ENCODE data around the gene GFRA1.

The GFRA1 gene

GRCh38 chr10:116240157-116240950, 32.7 kb downstream of the GFRA1 start:
- no peak for FAIRE-seq

DNA sequence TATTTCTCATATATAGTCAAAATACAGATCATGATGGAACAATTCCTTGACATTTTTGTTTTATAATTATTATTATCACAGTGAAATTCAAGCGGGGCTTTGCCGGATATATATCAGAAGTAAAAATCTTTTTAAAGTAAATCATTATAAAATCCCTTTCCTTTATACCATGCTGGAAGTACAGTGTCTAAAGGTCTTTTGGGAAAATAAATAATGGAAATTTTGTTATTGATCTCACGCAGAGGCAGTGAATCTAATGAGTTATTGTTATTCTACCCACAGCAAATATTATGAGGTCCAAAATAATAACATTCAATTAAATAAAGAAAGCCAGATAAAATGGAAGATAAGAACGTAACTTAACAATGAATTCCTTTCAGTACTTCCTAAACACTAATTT, 33.8 kb downstream of the GFRA1 start:
- no peak for FAIRE-seq

DNA sequence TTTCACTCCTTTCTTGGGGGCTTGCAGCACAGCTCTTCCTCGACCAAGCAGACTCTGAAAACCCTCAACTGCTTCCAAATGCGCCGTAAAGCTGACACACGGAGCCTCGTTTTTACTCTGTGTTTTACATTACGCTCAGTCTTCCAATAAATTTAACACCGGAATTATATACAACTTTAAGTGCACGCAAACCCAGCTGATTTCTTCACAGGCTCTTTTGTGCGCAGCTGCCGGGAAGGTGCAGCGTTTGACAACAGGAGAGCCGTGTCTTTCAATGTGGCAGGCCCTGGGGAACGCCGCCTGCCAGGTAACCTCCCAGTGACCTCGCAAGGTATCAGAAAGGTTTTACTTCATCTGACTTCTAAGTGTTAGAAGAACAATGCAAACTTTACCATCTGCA, 35.0 kb downstream of the GFRA1 start:
- FAIRE-seq: no peak

GRCh38 chr10:116237260-116237659, 35.7 kb downstream of the GFRA1 start:
- FAIRE-seq: no peak

DNA sequence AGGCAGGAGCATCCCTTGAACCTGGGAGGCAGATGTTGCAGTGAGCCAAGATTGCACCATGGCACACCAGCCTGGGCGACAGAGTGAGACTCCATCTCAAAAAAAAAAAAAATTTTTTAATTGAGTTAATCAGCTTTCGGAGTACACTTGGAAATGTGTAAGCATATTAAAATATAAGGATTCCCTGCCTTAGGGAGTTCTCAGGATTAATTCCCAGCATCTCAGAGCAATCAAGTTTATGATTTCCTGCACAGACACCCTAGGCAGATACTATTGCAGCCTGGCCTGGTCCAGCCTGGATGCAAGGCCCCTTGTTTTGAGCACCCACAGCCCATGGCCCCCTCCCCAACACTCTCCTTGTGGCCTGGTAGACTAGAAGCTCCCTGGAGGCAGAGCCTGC, 39.8 kb downstream of the GFRA1 start:
- FAIRE-seq: no peak

DNA sequence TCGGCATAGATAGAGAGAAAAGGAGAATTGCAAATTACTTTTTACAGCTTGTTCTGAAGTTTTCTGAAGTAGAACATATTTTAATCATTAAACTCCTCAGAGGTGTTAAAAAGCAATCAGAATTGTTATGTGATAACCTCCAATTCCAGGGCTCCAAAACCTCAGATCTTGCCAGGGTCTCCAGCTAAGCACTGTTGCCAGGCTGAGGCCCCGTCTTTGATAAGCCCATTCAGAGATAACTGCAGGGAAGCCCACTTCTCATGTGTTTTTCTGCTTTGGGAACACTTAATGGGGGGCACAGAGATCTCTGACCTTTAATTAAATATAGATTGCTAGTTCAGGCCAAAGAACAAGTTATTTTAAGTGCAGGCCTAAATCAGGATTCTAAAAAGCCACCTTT, 40.4 kb downstream of the GFRA1 start:
- FAIRE-seq: no peak

- FAIRE-seq: no peak
These were observed 46.2 kb downstream of the GFRA1 start for GRCh38 chr10:116226766-116227165.

DNA sequence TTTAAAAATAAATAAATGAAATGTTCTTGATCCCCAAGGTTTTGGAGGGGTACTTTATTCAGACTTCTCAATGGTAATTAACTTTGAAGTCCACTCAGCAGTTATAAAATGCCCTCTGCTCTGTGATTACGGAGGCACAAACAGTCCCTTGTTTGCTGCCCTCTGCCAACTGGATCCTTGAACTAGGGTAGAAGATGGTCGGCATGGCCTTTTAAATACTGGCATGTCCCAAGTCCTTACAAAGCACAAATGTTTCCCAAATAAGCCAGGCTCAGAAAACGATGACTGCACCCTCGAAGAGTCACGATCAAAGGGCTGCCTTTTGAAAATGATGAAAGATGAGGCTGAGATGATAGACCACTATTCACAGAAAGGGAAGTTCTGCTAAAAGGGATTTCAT, 47.0 kb downstream of the GFRA1 start:
- FAIRE-seq: no peak

GRCh38 chr10:116223289-116223688, 49.7 kb downstream of the GFRA1 start:
- no peak for FAIRE-seq

DNA sequence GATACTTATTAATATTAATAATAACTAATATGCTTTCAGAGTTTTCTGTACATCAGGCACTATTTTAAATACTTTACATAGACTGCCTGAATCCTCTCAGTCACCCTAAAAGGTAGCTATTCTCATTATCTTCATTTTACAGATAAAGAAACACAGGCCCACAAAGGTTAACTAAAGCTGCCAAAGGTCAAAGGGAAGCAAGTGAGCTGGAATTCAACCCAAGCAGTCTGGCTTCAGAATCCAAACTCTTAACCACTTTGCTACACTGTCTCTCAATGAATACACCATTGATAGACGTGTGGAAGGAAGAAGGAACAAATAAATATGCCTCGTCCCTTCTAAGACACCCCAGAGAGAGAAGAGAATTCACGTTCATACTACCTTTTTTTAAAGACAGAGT, 52.0 kb downstream of the GFRA1 start:
- no peak for FAIRE-seq

DNA sequence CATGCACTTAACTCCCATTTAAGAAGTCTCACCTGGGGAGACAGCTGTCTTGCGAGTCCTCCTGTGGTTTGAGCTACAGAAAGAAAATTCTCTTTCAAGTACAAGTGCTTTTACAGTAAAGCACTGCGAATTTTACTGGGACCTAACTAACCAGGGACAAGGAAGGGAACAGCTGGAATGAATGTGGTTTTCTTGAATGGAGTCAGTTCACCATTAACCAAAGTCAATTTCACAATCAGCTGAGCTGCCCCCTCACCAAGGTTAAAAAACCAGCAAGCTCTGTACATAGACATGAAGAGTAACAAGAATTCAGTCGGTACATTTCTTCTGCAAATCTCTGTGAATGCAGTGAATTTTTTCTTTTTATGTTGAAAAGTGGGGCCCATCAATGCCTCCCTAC, 56.3 kb downstream of the GFRA1 start:
- no peak for FAIRE-seq

DNA sequence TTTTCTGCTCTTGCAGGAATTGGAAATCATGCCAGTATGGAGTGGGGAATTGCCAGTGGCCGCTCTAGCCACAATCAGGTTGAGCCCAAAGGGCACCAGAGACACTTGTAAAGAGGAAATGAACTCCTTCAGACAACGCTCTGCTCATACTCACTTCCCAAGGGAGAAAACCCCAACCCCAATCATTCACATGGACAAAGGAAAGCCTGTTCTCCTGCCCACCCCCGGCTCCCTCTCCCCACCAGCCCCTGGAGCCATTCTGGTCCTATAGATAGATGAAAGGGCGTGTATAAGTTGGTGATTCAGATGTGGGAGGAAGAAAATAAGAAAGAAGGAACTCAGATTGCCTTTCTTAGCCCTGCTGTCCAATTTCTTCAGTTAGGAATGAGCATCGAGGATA, 57.4 kb downstream of the GFRA1 start:
- FAIRE-seq: no peak

DNA sequence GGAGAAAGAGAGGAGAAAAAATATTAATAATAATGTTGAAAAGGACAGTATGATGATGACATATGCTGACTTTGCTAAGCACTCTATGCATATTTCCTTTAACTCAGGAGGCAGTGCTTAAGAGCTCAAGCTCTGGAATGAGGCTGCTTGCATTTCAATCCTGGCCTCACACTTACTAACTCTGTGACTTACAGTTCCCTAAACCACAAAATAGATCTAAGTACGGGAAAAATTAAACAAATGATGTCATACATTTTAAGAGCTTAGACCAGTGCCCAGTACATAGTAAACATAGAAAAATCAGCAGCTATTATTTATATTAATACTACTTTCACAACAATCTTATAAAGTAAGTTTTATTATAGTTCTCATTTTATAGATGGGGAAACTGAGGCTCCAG, 61.3 kb downstream of the GFRA1 start:
- FAIRE-seq: no peak

DNA sequence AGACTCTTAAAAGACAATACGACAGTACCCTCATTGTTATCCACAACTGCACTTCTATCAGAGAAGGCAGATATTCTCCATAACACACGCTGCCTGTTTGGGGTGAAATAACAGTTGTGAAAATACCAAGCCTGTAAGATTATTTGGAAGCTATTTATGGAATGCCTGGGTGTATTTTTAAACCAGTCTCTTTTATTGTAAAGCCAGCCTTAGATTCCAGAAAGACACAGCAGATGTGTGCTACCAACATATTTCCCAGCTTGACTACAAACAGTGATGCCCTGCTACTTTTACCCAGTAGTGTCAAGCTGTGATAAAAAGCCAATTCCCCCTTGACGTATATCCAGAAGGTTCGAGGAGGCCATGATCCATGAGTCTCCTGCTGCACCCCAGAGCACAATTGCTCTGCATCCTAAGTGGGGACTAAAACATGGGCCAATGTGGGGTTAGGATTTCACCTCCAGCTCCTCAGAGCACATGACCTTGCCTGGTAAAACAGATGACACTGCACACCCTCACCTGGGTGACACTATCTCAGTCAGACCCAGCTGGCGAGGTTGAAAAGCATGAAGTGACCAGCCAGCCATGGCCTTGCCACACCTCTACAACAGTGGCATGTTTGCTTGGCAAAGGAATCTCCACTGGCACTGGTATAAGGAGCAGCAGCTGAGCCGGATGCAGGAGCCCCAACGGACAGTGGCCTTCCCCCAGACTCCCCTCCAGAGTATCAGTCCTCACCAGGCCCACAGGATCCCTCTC, 62.2 kb downstream of the GFRA1 start:
- FAIRE-seq: no peak

DNA sequence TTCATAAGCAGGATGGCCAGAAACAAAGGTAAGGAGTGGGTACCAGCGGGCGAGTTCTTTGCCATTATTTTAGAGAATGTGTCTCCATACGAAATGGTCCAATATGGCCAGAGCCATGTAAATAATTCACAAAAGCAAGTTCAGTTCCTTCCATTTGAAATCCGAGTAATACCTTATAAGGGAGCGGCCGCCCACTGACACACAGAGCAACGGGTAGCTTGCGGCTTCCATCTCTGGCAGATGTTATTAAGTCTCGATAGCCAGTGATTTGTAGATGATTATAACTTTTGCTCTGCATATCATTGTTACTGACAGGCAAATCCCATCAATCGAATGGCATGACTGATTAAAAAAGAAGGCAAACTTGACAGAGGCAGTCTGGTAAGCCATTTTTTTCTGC, 63.2 kb downstream of the GFRA1 start:
- no peak for FAIRE-seq

- no peak for FAIRE-seq
These were observed 63.9 kb downstream of the GFRA1 start for GRCh38 chr10:116208956-116209567.

DNA sequence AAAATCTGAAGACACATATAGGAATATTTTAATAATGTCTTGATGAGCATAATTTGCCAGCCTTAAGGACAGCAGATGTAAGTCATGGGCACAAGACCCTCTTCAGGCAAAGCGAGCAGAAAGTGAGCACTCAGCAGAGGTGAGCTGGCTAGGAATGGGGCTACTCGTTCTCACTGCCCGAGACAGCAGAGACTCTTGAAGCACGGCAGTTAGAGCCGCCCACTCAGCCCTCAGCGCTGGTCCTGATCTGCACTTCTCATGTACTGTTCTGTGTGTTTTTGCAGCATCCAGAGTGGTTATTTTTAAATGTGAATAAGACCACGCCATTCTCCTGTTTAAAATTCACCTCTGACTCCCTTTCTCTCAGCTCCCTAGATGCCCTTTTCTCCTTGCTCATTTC, 65.3 kb downstream of the GFRA1 start:
- FAIRE-seq: no peak

- no peak for FAIRE-seq
These were observed 69.3 kb downstream of the GFRA1 start for GRCh38 chr10:116203661-116204060.

- FAIRE-seq: no peak
These were observed 71.2 kb downstream of the GFRA1 start for GRCh38 chr10:116201670-116202430.

GRCh38 chr10:116201011-116201410, 72.0 kb downstream of the GFRA1 start:
- no peak for FAIRE-seq

- FAIRE-seq: no peak
These were observed 74.3 kb downstream of the GFRA1 start for GRCh38 chr10:116198676-116199035.

DNA sequence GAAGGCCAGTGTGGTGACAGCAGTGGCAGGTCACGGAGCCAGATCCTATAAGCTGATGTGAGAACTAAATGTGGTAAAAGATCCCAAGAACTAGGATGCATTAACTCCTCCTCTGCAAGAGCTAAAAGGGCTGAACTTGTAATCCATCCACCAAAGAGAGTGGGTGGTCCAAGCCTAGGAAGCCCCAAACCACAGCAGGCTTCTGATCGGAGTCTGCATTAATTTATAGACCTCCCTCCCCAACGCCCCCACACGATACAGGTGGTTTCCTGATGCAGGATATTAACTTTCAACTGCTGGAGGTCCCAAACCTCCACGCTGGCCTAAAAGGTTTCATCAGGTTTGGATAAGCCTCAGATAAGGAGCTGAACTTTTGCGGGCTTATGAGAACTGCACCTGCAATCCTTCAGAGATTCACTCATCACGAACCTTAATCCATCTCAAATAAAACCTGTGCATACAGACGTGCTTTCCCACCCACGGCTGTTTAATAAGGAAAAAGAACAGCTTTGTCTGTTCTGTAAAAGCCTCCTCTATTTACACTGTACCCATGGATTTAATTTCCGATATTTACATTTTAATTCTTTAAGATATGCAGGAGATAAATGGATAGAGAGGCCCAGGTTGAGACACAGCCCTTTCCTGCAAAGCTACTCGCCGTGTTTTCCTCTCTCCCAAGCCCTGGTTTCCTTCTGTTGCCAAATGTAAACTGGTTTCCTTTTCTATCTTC, 74.9 kb downstream of the GFRA1 start:
- FAIRE-seq: no peak

DNA sequence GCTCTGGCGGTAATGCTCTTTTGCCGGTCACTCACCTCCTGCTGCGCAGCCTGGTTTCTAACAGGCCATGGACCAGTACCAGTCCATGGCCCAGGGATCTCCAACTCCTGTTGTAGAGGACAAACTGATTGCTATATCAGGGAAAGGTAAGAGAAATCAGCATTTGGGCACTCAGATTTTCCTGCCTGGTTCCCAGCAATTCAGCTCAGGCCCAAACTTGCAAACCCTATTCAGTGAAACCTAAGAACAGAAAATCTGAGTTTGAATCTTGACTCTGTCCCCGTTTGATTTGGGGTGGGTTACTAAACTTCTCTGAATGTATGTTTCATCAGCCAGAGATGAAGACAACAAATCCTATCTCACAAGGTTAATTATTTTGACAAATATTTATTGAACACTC, 77.4 kb downstream of the GFRA1 start:
- FAIRE-seq: no peak
